Heart left ventricle (tissue), 16 donors: ENCODE measurements around the gene ATXN8OS. TPM values are rescaled to one million over a fixed set of nuclear protein-coding genes. Genes with fewer than 3 reads are reported as not detected.

Experiments
- ATAC-seq, 4 donors: fragments of 200-7000 bp; cut with Tn5 transposase; one replicate each; pipeline ENCODE4 v1.9.1; 2020 to 2022; ENCODE audit warnings: moderate library complexity in 4 of 4, mild to moderate bottlenecking in 3 of 4, moderate number of reproducible peaks in 1 of 4
- DNase-seq, 5 donors: peaks; one replicate each; pipeline ENCODE4 v3.0.0-alpha.2; 2020
- H3K27ac ChIP-seq, 12 donors: fragments of 200-600 bp; sonication (generic) in 4 of 12; one replicate each; pipeline versions ENCODE4 v1.5.0 to v1.8.0; 2016 to 2022; ENCODE audit warnings: mild to moderate bottlenecking in 2 of 12
- H3K27me3 ChIP-seq, 9 donors: fragments of 200-600 bp; sonication (generic) in 2 of 9; one replicate each; pipeline versions ENCODE4 v1.5.1 to v1.8.0; 2016 to 2022; ENCODE audit warnings: mild to moderate bottlenecking in 3 of 9
- H3K36me3 ChIP-seq, 9 donors: fragments of 200-600 bp; sonication (generic) in 2 of 9; one replicate each; pipeline versions ENCODE4 v1.5.0 to v1.8.0; 2018 to 2022; ENCODE audit warnings: mild to moderate bottlenecking in 2 of 9
- H3K4me1 ChIP-seq, 12 donors: fragments of 200-600 bp; sonication (generic) in 4 of 12; one replicate each; pipeline versions ENCODE4 v1.5.0 to v1.8.0; 2016 to 2022; ENCODE audit warnings: mild to moderate bottlenecking in 3 of 12
- H3K4me3 ChIP-seq, 12 donors: fragments of 200-600 bp; sonication (generic) in 4 of 12; one replicate each; pipeline versions ENCODE4 v1.5.0 to v1.8.0; 2017 to 2022; ENCODE audit warnings: mild to moderate bottlenecking in 9 of 12, moderate library complexity in 4 of 12
- H3K9me3 ChIP-seq, 12 donors: fragments of 200-600 bp; sonication (generic) in 4 of 12; one replicate each; pipeline versions ENCODE4 v1.5.0 to v1.8.0; 2016 to 2022; ENCODE audit warnings: mild to moderate bottlenecking in 1 of 12
- CTCF ChIP-seq, 12 donors: fragments of 200-600 bp; sonication (generic) in 4 of 12; IDR thresholded peaks; one replicate each; pipeline versions ENCODE4 v1.5.0 to v1.8.0; 2018 to 2022; ENCODE audit warnings: antibody characterized with exemption in 12 of 12, mild to moderate bottlenecking in 5 of 12
- POLR2A ChIP-seq, 2 donors: fragments of 450-650 bp; IDR thresholded peaks; one replicate each; pipeline ENCODE4 v1.6.1; 2017; ENCODE audit warnings: antibody characterized with exemption in 2 of 2, mild to moderate bottlenecking in 2 of 2, moderate library complexity in 2 of 2
- WGBS, 4 donors: extraction: QIAGEN DNeasy Blood & Tissue Kit in 2 of 4; methylation state at CpG; one replicate each; pipeline versions ENCODE4 v1.1.5 to v1.1.7; 2013 to 2018; 5-methylcytosine and 5-hydroxymethylcytosine counted together
- intact Hi-C, 10 donors: fragments of 100-400 bp; cut with DNase I; formaldehyde crosslinking; loops; one replicate each; pipeline versions ENCODE4 v1.11.1 to v1.14.2; 2022
- long read RNA-seq, 3 donors: library from polyadenylated mRNA; unstranded; transcript quantifications; one replicate each; pipeline ENCODE4 v2.0.0, GENCODE V29; 2020 to 2021
- polyA plus RNA-seq, 2 donors: library from polyadenylated mRNA; stranded (reverse); fragments of 200-250 nt; gene quantifications; one replicate each; pipeline ENCODE4 v1.2.3, GENCODE V29; 2013
- total RNA-seq, 9 donors: library from RNA; depleted of rRNA in 2 of 9; stranded (reverse); fragments of >200 nt in 2 of 9; fragmentation: NEBNext Ultra II Directional in 3 of 9; extraction: Animal tissue kit (Norgen Biotek cat#: 25700) in 3 of 9; gene quantifications; one replicate each; pipeline versions ENCODE4 v1.1.0 to v1.2.4, GENCODE V29; 2016 to 2023
- donor health status: ischemic (EF 13 %, LVEDD 7.1; RV severe dilation, severe dysfunction).
- donor health status: healthy with polysubstance abuse.
- donor health status: DM: no; HTN: yes; CAD: no.
- donor health status: DM: no; HTN: no; CAD: no.
- donor health status: ischemic (EF 25% LVEDD 6.9; RV normal size, moderate dysfunction).
- donor health status: ischemic (EF 25% LVEDD 5.7; RV mildly dilated, moderate dysfunction).
- donor health status: healthy.
- donor health status: DM: yes; HTN: yes; CAD: no.
- donor health status: ischemic (EF 35%, LVEDD 5.7; RV mildly dilated, moderate dysfunction).
- donor health status: nonischemic (EF 11% LVEDD 7.7; RV severe dilation, severe dysfunction).
- donor health status: DM: yes; HTN: yes; CAD: no.
- donor health status: PGD.
- donor health status: ischemic (EF 29% LVEDD 5.4; RV normal size, mild dysfunction).
- donor health status: nonischemic (EF 23%, LVEDD 6.1; RV moderate dilation, normal function).

Gene ATXN8OS
- total RNA-seq (not detected), polyA plus RNA-seq (not detected)
- long read RNA-seq, donor 1: 0 reads
- long read RNA-seq, donor 2: 0 reads
- long read RNA-seq, donor 3: 0 reads

- TF ChIP-seq CTCF (IDR thresholded peaks at IDR 0.05) (no peak), POLR2A (IDR thresholded peaks at IDR 0.05) (no peak)
- 3 to 4% (median 3%) methylated on average over 43 to 53 of the region's 53 CpGs for WGBS, 4 donors
- H3K4me1 ChIP-seq: peaks cover 0 to 9% (median 0%) of the 10 kb centered on the region in 12 donors
- intact Hi-C loops: no loop called here
- H3K9me3 ChIP-seq: no peaks in the 10 kb centered on the region
- H3K27me3 ChIP-seq: peaks cover 0 to 15% (median 0%) of the 10 kb centered on the region in 9 donors
- no peak within 1 kb of the TSS for H3K4me3 ChIP-seq
- ATAC-seq: no peak
- H3K36me3 ChIP-seq: no peaks in the 10 kb centered on the region
- no peak within 1 kb of the TSS for H3K27ac ChIP-seq
- DNase-seq: peak in 2 of 5 donors; percentile 10 to 42
Measured at GRCh38 chr13:70107498-70108281, at the start of gene ATXN8OS. ATXN8OS (plus strand) TSS chr13:70107826.

- DNase-seq: peak in 4 of 5 donors; percentile 46 to 66 (median 55)
- H3K27ac ChIP-seq: no peak overlapping the region
- no peaks in the 10 kb centered on the region for H3K27me3 ChIP-seq
- no peak overlapping the region for H3K4me3 ChIP-seq
- no peaks in the 10 kb centered on the region for H3K36me3 ChIP-seq
- ATAC-seq: peak; percentile 99 to 100 (median 100)
- intact Hi-C loops: no loop called here
- peaks cover 0 to 4% (median 0%) of the 10 kb centered on the region in 12 donors for H3K9me3 ChIP-seq
- H3K4me1 ChIP-seq: peaks cover 0 to 5% (median 0%) of the 10 kb centered on the region in 12 donors
- WGBS, 4 donors: 12 to 24% (median 14%) methylated on average over 4 of the region's 4 CpGs
- TF ChIP-seq CTCF (IDR thresholded peaks at IDR 0.05): no peak
- TF ChIP-seq POLR2A (IDR thresholded peaks at IDR 0.05): no peak
Measured at GRCh38 chr13:70080012-70080411, 27.6 kb upstream of the ATXN8OS start.

GRCh38 chr13:70087247-70087646 is 20.4 kb upstream of the ATXN8OS start:
- H3K27ac ChIP-seq: no peak overlapping the region
- TF ChIP-seq CTCF (IDR thresholded peaks at IDR 0.05) (no peak), POLR2A (IDR thresholded peaks at IDR 0.05) (no peak)
- H3K4me1 ChIP-seq: peaks cover 0 to 8% (median 0%) of the 10 kb centered on the region in 12 donors
- H3K36me3 ChIP-seq: no peaks in the 10 kb centered on the region
- intact Hi-C loops: no loop called here
- 53 to 61% (median 56%) methylated on average over 4 of the region's 4 CpGs for WGBS, 4 donors
- H3K9me3 ChIP-seq: no peaks in the 10 kb centered on the region
- DNase-seq (no peak), ATAC-seq (no peak)
- H3K27me3 ChIP-seq: no peaks in the 10 kb centered on the region
- no peak overlapping the region for H3K4me3 ChIP-seq

- Histone ChIP-seq H3K9me3 (no peaks in the 10 kb centered on the region), H3K27me3 (no peaks in the 10 kb centered on the region), H3K27ac (no peak overlapping the region), H3K4me1 (peaks cover 0 to 8% (median 0%) of the 10 kb centered on the region in 12 donors), H3K4me3 (no peak overlapping the region), H3K36me3 (no peaks in the 10 kb centered on the region)
- ATAC-seq (no peak), DNase-seq (no peak)
- no peak for TF ChIP-seq CTCF (IDR thresholded peaks at IDR 0.05)
- no peak for TF ChIP-seq POLR2A (IDR thresholded peaks at IDR 0.05)
- 68 to 74% (median 70%) methylated on average over 2 of the region's 2 CpGs for WGBS, 4 donors
- intact Hi-C loops: no loop called here
Measured at GRCh38 chr13:70088926-70089325, 18.7 kb upstream of the ATXN8OS start.
